Tibial nerve (tissue), 4 donors: ENCODE data around the gene CIAO1.

ENCODE experiments used
- EP300 ChIP-seq, 2 donors: sonication (generic); formaldehyde crosslinking; IDR thresholded peaks; one replicate each; pipeline ENCODE4 v1.6.1; 2017; ENCODE audit warnings: antibody characterized with exemption in 2 of 2, mild to moderate bottlenecking in 1 of 2
- TF ChIP-seq, protein P1 (sequence below), 5 experiments: fragments of 200-600 bp in 3 of 5; fragments of 450-650 bp in 2 of 5; sonication (generic) in 3 of 5; IDR thresholded peaks; one replicate each; pipeline ENCODE4 v1.5.1; 2016 to 2019; ENCODE audit warnings: antibody characterized with exemption in 5 of 5, mild to moderate bottlenecking in 3 of 5, moderate library complexity in 2 of 5

DNA sequence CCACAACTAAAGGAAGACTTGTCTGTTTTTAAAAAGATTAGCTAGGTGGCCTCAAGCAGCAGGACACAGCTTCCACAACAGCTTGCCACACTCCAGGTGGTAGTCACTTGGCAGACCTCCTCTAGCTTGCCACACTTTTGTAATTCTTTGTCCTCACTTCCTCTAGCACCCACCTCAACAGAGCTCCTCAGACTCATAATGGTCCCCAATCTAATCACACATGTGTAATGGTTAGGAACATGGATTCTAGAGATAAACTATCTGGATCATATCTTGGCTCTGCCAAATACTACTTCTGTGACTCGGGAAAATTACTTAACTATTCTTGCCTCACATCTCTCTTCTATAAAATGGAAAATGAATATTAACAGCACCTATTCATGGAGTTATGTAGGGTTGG, 35.8 kb downstream of the CIAO1 start:
- TF ChIP-seq, protein P1, sequence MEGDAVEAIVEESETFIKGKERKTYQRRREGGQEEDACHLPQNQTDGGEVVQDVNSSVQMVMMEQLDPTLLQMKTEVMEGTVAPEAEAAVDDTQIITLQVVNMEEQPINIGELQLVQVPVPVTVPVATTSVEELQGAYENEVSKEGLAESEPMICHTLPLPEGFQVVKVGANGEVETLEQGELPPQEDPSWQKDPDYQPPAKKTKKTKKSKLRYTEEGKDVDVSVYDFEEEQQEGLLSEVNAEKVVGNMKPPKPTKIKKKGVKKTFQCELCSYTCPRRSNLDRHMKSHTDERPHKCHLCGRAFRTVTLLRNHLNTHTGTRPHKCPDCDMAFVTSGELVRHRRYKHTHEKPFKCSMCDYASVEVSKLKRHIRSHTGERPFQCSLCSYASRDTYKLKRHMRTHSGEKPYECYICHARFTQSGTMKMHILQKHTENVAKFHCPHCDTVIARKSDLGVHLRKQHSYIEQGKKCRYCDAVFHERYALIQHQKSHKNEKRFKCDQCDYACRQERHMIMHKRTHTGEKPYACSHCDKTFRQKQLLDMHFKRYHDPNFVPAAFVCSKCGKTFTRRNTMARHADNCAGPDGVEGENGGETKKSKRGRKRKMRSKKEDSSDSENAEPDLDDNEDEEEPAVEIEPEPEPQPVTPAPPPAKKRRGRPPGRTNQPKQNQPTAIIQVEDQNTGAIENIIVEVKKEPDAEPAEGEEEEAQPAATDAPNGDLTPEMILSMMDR (IDR thresholded peaks at IDR 0.05) = no peak
- TF ChIP-seq EP300 (IDR thresholded peaks at IDR 0.05) = no peak
